Mesenchymal stem cell (in vitro differentiated cells and primary cell): Measurements from ENCODE around the gene SOHLH1.

Experiments
- DNase-seq: peaks from one replicate; pipeline ENCODE4 v3.0.0-alpha.2; 2013
- H2AFZ ChIP-seq: one replicate; pipeline ENCODE4 v1.6.1; 2013; ENCODE audit warnings: low read depth, mild to moderate bottlenecking, control low read depth, inconsistent platforms, low read length, moderate library complexity
- H2AK5ac ChIP-seq: 2 replicates; pipeline ENCODE4 v1.6.1; 2013; ENCODE audit warnings: low read length, moderate library complexity, mild to moderate bottlenecking, inconsistent platforms; ENCODE audit not compliant: severe bottlenecking
- H2BK120ac ChIP-seq: one replicate; pipeline ENCODE4 v1.6.1; 2013; ENCODE audit warnings: low read depth, mild to moderate bottlenecking, inconsistent platforms, low read length, moderate library complexity
- H2BK12ac ChIP-seq, 2 experiments: one replicate each; pipeline ENCODE4 v1.6.1; 2013; ENCODE audit warnings: inconsistent platforms in 2 of 2, low read length in 2 of 2, mild to moderate bottlenecking in 2 of 2, moderate library complexity in 2 of 2, control low read depth in 1 of 2
- H2BK15ac ChIP-seq: one replicate; pipeline ENCODE4 v1.6.1; 2013; ENCODE audit warnings: mild to moderate bottlenecking, low read depth, inconsistent platforms; ENCODE audit not compliant: poor library complexity, severe bottlenecking
- H2BK5ac ChIP-seq: 2 replicates; pipeline ENCODE4 v1.6.1; 2013; ENCODE audit warnings: low read depth, mild to moderate bottlenecking, low read length, control low read depth, inconsistent platforms; ENCODE audit not compliant: poor library complexity, severe bottlenecking
- H3K14ac ChIP-seq, 2 experiments: one replicate each; pipeline ENCODE4 v1.6.1; 2013; ENCODE audit warnings: inconsistent platforms in 2 of 2, low read length in 2 of 2, control low read depth in 1 of 2, mild to moderate bottlenecking in 1 of 2, moderate library complexity in 1 of 2
- H3K18ac ChIP-seq, 2 experiments: one replicate each; pipeline ENCODE4 v1.6.1; 2013; ENCODE audit warnings: inconsistent platforms in 2 of 2, low read length in 2 of 2, control low read depth in 1 of 2, low read depth in 1 of 2, mild to moderate bottlenecking in 1 of 2
- H3K23ac ChIP-seq, 2 experiments: one replicate each; pipeline ENCODE4 v1.6.1; 2013; ENCODE audit warnings: inconsistent platforms in 2 of 2, low read length in 2 of 2, mild to moderate bottlenecking in 2 of 2, moderate library complexity in 2 of 2, control low read depth in 1 of 2
- H3K27ac ChIP-seq: 2 replicates; pipeline ENCODE4 v1.5.1; 2013; ENCODE audit warnings: mild to moderate bottlenecking, moderate library complexity, low read length, control low read depth, inconsistent platforms; ENCODE audit not compliant: poor library complexity, severe bottlenecking
- H3K27me3 ChIP-seq, 2 experiments: 2 replicates each; pipeline versions ENCODE4 v1.6.1 to v1.7.0; 2013; ENCODE audit warnings: low read length in 2 of 2, mild to moderate bottlenecking in 2 of 2, moderate library complexity in 2 of 2, control low read depth in 1 of 2, inconsistent platforms in 1 of 2; ENCODE audit not compliant: control insufficient read depth in 1 of 2, insufficient read depth in 1 of 2
- H3K36me3 ChIP-seq, 2 experiments: 2 replicates each; pipeline versions ENCODE4 v1.6.1 to v1.7.0; 2013; ENCODE audit warnings: low read length in 2 of 2, control low read depth in 1 of 2, inconsistent platforms in 1 of 2, low read depth in 1 of 2, mild to moderate bottlenecking in 1 of 2; ENCODE audit not compliant: insufficient read depth in 2 of 2, control insufficient read depth in 1 of 2
- H3K4ac ChIP-seq, 2 experiments: one replicate each; pipeline ENCODE4 v1.6.1; 2013; ENCODE audit warnings: inconsistent platforms in 2 of 2, low read length in 2 of 2, mild to moderate bottlenecking in 2 of 2, moderate library complexity in 2 of 2, control low read depth in 1 of 2, low read depth in 1 of 2
- H3K4me1 ChIP-seq: 2 replicates; pipeline ENCODE4 v1.6.1; 2013; ENCODE audit warnings: low read depth, low read length, control low read depth; ENCODE audit not compliant: control insufficient read depth, insufficient read depth
- H3K4me2 ChIP-seq: 2 replicates; pipeline ENCODE4 v1.6.1; 2013; ENCODE audit warnings: low read length, mild to moderate bottlenecking, inconsistent platforms; ENCODE audit not compliant: poor library complexity, severe bottlenecking
- H3K4me3 ChIP-seq, 2 experiments: 2 replicates each; pipeline versions ENCODE4 v1.5.1 to v1.7.0; 2013; ENCODE audit warnings: low read length in 2 of 2, mild to moderate bottlenecking in 2 of 2, control low read depth in 1 of 2, low read depth in 1 of 2; ENCODE audit not compliant: insufficient read depth in 1 of 2
- H3K79me1 ChIP-seq: replicated peaks from 2 replicates; pipeline ENCODE4 v1.6.1; 2013; ENCODE audit warnings: mild to moderate bottlenecking, control low read depth, low read length, inconsistent platforms; ENCODE audit not compliant: poor library complexity, severe bottlenecking
- H3K9ac ChIP-seq: 2 replicates; pipeline ENCODE4 v1.7.0; 2013; ENCODE audit warnings: mild to moderate bottlenecking, low read length, moderate library complexity
- H3K9me3 ChIP-seq: 2 replicates; pipeline ENCODE4 v1.7.0; 2013; ENCODE audit warnings: mild to moderate bottlenecking, low read length; ENCODE audit not compliant: control insufficient read depth
- H4K8ac ChIP-seq: one replicate; pipeline ENCODE4 v1.6.1; 2013; ENCODE audit warnings: inconsistent platforms, mild to moderate bottlenecking, low read length, moderate library complexity
- H4K91ac ChIP-seq: one replicate; pipeline ENCODE4 v1.6.1; 2013; ENCODE audit warnings: mild to moderate bottlenecking, low read length, inconsistent platforms
- WGBS: methylation state at CpG from one replicate; pipeline ENCODE4 v1.1.7; 2013; ENCODE audit warnings: mixed read lengths; 5-methylcytosine and 5-hydroxymethylcytosine counted together

The SOHLH1 gene

GRCh38 chr9:135701959-135702721 lies 2.9 kb upstream of the SOHLH1 start, which contains the start of gene KCNT1:
TSS of gene KCNT1 (plus strand) at chr9:135702185. CDS start at chr9:135702259, 74 bp downstream.
- Histone ChIP-seq H3K4me1 (peaks cover 9% of the 10 kb centered on the region), H3K9me3 (no peaks in the 10 kb centered on the region), H2AFZ (peak within 1 kb of the TSS; percentile 65), H3K27me3 (peaks cover 15 to 52% of the 10 kb centered on the region in 2 experiments), H2AK5ac (no peak within 1 kb of the TSS), H3K79me1 (no peaks in the 10 kb centered on the region), H4K8ac (no peak within 1 kb of the TSS), H3K4me3 (peak within 1 kb of the TSS in 1 of 2 experiments; percentile 4), H3K23ac (no peak within 1 kb of the TSS), H3K9ac (no peak within 1 kb of the TSS), H3K36me3 (no peaks in the 10 kb centered on the region), H3K4ac (no peak within 1 kb of the TSS), H2BK5ac (no peak within 1 kb of the TSS), H3K14ac (no peak within 1 kb of the TSS), H4K91ac (no peak within 1 kb of the TSS), H3K4me2 (peak within 1 kb of the TSS; percentile 59), H3K27ac (no peak within 1 kb of the TSS), H2BK15ac (no peak within 1 kb of the TSS), H3K18ac (no peak within 1 kb of the TSS), H2BK12ac (no peak within 1 kb of the TSS), H2BK120ac (no peak within 1 kb of the TSS)
- 12% methylated on average over 61 of the region's 66 CpGs for WGBS
- peak; percentile 6 for DNase-seq

GRCh38 chr9:135701067-135701958 lies 2.0 kb upstream of the SOHLH1 start:
- no peak for DNase-seq
- Histone ChIP-seq H2BK15ac (no peak overlapping the region), H3K9me3 (no peaks in the 10 kb centered on the region), H2BK12ac (no peak overlapping the region), H3K14ac (no peak overlapping the region), H3K79me1 (no peaks in the 10 kb centered on the region), H3K4me3 (peak overlapping the region in 1 of 2 experiments; percentile 4), H2AFZ (peak overlapping the region; percentile 65), H4K8ac (no peak overlapping the region), H3K4me2 (peak overlapping the region; percentile 59), H2BK120ac (no peak overlapping the region), H3K27ac (no peak overlapping the region), H2AK5ac (no peak overlapping the region), H3K4ac (no peak overlapping the region), H3K27me3 (peaks cover 15 to 44% of the 10 kb centered on the region in 2 experiments), H2BK5ac (no peak overlapping the region), H3K4me1 (peaks cover 9% of the 10 kb centered on the region), H4K91ac (no peak overlapping the region), H3K23ac (no peak overlapping the region), H3K36me3 (no peaks in the 10 kb centered on the region), H3K18ac (no peak overlapping the region), H3K9ac (no peak overlapping the region)
- 37% methylated on average over 37 of the region's 40 CpGs for WGBS

- Histone ChIP-seq H2BK120ac (no peak overlapping the region), H3K4ac (no peak overlapping the region), H3K27me3 (peaks cover 15 to 43% of the 10 kb centered on the region in 2 experiments), H3K9me3 (no peaks in the 10 kb centered on the region), H3K4me1 (peaks cover 9% of the 10 kb centered on the region), H2AFZ (no peak overlapping the region), H3K23ac (no peak overlapping the region), H2BK15ac (no peak overlapping the region), H4K8ac (no peak overlapping the region), H3K14ac (no peak overlapping the region), H2BK12ac (no peak overlapping the region), H3K79me1 (no peaks in the 10 kb centered on the region), H2AK5ac (no peak overlapping the region), H3K4me2 (no peak overlapping the region), H3K27ac (no peak overlapping the region), H3K18ac (no peak overlapping the region), H3K9ac (no peak overlapping the region), H4K91ac (no peak overlapping the region), H3K4me3 (no peak overlapping the region), H2BK5ac (no peak overlapping the region), H3K36me3 (no peaks in the 10 kb centered on the region)
- no peak for DNase-seq
- 86% methylated on average over 15 of the region's 15 CpGs for WGBS
Observed at GRCh38 chr9:135700525-135700924, 1.2 kb upstream of the SOHLH1 start.

- Histone ChIP-seq H3K27me3 (peaks cover 15 to 31% of the 10 kb centered on the region in 2 experiments), H2BK5ac (no peak overlapping the region), H4K8ac (no peak overlapping the region), H2BK12ac (no peak overlapping the region), H3K9me3 (no peaks in the 10 kb centered on the region), H2BK120ac (no peak overlapping the region), H3K9ac (no peak overlapping the region), H4K91ac (no peak overlapping the region), H3K18ac (no peak overlapping the region), H2AFZ (no peak overlapping the region), H3K4ac (no peak overlapping the region), H3K4me3 (no peak overlapping the region), H2BK15ac (no peak overlapping the region), H3K27ac (no peak overlapping the region), H3K36me3 (no peaks in the 10 kb centered on the region), H3K4me2 (no peak overlapping the region), H2AK5ac (no peak overlapping the region), H3K14ac (no peak overlapping the region), H3K79me1 (no peaks in the 10 kb centered on the region), H3K4me1 (peaks cover 9% of the 10 kb centered on the region), H3K23ac (no peak overlapping the region)
- WGBS = 67% methylated on average over 19 of the region's 19 CpGs
- no peak for DNase-seq
Observed at GRCh38 chr9:135698767-135699166, 514 bp downstream of the SOHLH1 start.
